ENCODE measurements around the gene TTC7B.

TTC7B gene

DNA sequence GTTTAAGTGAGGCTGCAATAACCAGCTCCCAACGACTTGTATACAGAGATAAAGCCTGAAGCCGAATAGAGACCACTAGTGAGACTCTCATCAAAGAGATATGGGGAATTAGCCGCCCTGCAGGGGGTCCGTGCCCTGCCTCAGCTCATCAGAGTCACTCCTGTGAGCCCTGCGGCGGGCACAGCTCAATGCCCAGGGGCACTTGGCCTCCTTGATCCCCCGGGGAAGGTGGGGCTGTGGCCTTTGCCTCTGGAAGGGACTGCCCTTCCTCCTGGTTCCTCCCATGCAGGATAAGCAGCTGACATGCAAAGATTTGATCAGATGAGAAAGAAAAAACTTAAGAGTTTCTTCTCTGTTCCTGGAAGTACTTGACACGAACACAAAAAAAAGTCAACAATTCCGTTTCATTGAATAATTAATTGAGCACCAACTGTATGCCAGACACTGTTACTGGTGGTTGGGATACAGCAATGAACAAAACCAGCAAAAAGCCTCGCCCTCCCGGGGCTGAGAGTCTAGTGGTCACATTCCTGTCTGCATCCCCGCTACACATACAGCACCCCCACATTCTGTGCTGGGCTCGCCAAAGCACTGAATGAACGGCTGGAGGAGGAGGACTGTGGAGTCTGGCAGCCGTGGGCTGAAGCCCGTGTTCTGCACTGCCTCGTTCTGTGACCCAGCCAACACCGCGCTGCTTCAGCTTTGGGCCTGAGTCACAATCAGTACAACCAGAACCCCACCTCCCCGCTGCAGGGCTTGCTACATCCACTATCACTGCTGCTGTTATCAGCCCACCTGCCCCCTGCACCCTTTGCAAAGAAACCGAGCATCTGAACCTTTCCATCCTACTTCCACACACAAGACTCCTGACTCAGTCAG lies 10.3 kb downstream of the TTC7B start:
- DNase-seq (ENCODE audit: low spot score): peak; percentile 70

DNA sequence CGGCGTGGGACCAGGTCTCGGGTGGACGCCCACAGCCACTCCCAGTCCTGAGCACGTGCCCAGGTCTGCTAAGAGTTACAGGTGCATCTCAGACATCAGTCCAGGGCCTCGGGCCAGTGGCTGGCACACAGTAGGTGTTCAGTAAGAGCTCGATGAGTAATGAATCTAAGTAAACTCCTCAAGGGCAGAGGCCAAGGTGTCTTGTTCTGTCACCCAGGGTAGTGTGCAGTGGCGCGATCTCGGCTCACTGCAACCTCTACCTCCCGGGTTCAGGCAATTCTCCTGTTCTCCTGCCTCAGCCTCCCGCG lies 11.2 kb downstream of the TTC7B start:
- no peak for DNase-seq (ENCODE audit: low spot score)

DNA sequence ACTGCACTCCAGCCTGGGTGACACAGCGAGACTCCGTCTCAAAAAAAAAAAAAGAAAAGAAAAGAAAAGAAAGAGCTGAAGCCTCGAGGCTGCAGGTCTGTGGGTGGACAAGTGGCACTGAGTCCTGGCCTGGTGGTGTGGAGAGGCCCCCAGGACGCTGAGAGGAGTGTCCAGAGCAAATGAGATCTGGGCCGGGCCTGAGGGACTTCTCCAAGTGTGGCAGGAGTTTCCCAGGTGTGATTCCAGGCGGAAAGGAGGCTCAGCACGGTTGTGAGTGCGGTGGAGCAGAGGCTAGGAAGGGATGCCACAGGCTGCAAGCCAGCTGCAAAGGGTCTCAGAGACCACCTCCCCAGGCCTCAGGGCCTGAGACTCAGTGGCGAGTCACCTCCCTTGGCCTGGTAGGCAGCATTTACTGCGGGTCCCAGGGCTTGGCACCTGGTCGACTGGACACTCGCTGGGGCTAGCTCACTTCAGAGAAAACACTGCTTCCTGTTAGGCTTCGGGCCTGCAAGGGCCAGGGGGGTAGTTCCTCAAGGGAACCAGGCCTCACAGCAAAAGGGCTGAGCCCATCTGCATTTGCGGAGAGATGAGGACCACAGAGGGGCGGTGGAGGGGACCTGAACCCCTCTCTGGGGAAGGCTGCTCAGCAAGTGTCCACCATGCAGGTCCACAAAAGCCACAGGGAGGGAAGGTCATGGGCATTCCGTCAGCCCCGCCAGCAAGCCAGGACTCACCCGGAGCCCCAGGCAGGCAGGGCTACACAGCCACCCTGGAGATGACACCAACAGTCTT lies 11.7 kb downstream of the TTC7B start:
- no peak for DNase-seq (ENCODE audit: low spot score)

DNA sequence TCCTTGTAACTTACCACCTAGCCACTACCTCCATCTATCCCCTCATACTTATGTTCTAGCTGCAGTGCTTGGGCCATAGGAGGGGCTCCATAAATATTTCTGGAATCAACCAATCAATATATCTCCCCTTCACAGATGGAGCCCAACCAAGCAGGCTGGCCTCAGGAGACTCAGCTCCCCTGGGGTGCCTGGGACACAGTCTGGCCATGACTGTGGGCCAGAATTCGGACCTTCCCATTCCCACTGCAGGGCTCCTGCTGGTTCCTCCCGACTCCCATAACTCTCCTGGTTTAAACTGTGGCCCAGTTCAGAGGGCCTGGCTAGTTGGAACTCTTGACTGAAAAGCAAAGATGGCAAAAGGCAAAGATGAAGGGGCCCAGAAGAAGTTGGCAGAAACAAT lies 13.0 kb downstream of the TTC7B start:
- no peak for DNase-seq (ENCODE audit: low spot score)

DNA sequence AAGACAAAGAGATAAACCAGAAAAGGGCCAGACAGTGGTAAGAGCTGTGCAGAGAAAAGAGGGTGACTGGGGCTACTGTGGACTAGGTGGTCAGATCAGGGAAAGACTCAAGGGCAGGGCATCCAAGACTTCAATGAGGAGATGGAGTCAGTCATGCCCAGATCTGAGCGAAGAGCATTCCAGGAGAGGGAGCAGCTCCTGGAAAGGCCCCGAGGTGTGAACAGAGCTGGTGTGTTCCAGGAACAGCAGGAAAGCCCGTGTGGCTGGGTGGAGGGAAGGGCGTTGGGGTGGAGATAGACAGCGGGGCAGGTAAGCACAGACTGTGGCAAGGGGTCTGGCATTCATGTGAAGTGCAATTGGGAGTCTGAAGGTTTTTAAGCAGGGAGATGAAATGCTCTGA lies 16.8 kb downstream of the TTC7B start:
- no peak for DNase-seq (ENCODE audit: low spot score)

DNA sequence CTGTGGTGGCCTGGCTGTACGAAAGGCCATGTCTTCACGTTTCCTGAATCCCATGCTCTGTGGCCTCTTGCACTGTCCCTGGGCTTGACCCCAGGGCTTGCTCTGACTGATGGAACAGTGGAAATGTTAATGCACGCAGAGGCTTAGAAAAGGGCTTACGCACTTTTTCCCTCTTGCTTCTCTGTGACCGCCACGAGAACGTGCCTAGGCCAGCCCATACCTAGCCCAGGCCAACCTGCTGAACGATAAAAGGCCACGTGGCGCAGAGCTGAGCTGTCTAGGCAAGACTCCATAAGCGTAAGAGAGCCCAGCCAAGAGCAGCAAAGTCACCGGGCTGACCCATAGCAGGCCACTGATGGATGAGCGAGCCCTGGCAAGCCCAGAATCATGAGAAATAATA lies 18.3 kb downstream of the TTC7B start:
- DNase-seq (ENCODE audit: low spot score): no peak

DNA sequence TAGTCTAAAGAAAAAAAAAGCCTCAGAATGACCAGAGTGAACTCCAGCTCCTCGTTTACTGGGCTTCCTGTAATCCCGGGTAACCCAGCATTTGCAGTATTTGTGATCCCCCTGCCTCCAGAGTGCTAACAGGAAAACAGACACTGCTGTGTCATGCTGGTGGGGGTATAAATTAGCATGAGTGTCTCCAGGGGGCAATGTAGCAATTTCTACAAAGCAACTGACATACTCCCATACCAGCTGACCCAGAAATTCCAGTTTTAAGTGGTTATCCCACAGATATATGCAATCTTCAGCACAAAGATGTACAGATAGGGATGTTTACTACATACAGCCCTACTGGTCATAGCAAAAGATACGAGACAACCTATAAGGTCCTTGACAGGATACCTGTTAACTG lies 18.8 kb downstream of the TTC7B start:
- DNase-seq (ENCODE audit: low spot score): no peak

DNA sequence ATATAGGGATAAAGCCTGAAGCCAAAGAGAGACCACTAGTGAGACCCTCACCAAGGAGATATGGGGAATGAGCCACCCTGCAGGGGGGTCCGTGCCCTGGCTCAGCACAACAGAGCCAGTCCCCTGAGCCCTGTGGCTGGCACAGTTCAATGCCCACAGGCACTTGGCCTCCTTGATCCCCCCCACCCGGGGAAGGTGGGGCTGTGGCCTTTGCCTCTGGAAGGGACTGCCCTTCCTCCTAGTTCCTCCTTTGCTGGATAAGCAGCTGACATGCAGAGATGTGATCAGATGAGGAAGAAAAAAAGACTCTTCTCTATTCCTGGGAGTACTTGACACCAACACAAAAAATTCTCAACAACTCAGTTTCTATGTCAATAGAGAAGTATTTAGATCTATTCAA lies 19.9 kb downstream of the TTC7B start:
- DNase-seq (ENCODE audit: low spot score): no peak

DNA sequence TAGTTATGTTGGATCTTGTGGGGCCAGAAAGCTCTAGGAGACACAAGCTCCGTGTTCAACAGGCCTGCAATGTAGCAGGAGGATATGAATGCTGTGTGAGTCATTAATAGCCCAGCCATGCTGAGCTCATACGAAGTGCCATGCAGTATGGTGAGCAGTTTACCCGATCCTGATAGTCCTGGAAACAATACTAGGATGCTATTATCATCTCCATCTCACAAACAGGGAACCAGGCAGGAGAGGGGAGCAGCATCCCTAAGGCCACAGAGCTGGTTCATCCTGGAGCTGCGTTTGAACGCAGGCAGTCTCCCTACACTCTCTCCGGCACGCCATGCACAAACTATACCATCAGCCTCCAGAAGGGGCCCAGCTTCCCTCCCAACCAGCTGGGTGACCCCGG lies 20.5 kb downstream of the TTC7B start:
- DNase-seq (ENCODE audit: low spot score): no peak

DNA sequence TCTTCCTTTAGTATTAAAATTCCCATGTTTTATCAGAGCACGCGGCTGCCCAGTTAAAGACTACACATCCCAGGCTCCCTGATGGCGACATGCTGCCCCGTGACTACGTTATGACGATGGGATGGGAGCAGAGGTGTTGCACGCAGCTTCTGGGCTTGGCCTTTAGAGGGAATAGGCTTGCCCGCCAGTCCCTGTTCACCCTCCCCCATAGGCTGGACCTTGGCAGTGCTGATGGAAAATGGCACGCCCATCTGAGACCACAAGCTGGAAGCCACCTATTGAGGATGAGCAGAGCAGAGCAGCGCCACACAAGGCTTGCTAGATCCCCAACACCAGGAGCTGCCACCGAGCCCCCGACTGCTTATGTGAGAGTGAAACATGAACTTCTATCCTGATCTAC lies 24.7 kb downstream of the TTC7B start:
- peak; percentile 61 for DNase-seq (ENCODE audit: low spot score)

DNA sequence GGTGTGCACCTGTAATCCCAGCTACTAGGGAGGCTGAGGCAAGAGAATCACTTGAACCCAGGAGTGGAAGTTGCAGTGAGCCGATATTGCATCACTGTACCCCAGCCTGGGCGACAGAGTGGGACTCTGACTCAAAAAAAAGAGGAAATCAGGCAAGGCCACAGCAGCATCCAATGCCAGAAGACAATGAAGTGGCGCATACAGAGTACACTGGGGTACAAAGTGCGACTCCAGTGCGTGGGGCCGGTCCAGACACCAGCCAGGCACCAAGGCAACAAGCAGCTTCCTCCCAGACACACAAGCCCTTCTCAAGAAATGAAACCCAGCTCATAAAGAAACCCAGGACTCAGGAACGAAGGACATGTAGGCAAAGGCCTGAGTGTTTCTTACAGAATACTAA lies 28.2 kb downstream of the TTC7B start:
- DNase-seq (ENCODE audit: low spot score): no peak

DNA sequence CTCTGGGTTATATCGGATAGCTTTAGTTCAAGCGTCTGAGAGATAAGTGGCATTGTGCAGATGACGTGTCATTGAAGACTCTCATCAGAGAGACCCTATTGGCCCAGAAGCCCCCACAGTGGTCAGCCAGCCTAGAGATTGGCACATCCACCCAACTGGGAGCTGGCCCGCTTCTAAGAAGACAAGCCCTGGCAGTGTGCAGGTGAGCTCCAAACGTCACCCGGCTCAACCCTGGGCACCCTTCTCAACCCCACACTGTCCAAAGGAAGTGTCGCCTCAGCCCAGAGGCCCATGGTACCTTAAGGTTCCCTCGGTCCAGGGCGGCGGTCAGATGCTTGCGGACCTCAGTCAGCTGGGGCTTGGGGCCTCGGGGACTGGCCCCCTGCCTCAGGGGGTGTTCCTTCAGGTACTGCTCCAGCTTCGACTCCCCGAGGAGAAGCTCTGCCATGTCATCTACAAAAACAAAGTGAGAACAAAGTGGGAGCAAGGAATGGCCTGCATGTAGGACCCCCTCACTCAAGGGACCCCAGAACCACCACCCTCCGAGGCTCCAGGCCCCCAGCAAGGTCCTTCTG lies 30.3 kb downstream of the TTC7B start:
- DNase-seq (ENCODE audit: low spot score): no peak

DNA sequence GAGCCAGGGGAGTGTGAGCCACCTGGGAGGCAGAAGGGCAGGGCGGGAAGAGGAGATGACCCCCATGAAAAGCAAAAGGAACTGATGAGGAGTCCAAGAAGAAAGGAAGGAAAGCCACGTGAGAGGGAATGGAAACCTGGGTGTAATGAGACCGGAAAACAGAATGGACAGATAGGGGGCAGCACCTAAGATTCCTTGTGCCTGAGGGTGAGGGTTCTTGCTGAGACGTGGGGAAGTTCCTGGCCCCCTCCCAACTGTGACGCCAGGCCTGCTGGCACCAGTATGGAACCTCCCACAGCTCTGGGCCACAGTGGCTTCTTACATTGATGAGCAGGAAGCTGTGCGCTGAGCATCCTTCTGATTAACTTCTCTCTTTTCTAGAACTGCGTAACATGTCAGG lies 30.8 kb downstream of the TTC7B start:
- peak; percentile 74 for DNase-seq (ENCODE audit: low spot score)

DNA sequence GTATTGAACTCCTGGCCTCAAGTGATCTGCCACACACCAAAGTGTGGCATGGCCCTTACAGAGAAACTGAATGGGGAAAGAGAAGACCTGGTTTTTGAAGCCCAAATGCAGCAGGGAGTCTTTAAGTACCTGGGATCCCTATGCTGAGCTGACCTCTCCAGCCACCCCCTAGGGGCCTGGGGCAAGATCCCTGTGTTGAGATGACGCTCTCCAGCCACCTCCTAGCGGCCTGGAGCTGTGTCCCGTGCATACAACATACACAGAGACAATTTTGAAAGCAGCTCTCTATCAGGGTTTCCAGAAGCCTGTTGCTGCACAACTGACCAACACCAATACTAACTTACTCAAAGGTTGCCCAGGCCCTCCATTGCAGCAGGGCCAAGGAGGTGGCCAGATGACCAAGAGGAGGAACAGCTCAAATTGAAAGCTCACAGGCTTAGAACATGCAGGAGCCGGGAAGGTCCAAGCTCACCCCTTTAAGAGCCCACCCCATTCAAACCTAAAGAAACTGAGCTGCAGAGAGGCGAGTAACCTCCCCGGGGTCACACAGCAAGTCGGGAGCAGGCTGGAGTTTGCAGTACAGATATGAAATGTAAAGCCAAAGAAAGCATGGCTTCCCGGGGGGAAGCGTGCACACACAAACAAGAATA lies 31.5 kb downstream of the TTC7B start:
- DNase-seq (ENCODE audit: low spot score): no peak

DNA sequence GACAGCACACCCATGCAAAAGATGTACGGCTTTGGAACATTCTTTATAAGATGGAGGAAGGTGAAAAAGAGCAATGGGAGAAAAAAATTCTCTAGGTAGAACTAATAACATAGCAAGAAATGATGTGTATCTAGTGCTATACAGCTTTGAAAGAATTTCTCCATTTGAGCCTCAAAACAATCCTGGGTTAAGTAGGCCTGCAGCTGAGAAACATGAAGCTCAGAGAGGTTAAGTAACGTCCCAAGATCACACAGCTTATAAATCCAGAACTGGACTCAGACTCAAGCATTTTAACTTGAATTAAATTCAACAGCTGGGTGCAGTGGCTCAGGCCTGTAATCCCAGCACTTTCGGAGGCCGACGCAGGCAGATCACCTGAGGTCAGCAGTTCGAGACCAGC lies 32.9 kb downstream of the TTC7B start:
- DNase-seq (ENCODE audit: low spot score): no peak

DNA sequence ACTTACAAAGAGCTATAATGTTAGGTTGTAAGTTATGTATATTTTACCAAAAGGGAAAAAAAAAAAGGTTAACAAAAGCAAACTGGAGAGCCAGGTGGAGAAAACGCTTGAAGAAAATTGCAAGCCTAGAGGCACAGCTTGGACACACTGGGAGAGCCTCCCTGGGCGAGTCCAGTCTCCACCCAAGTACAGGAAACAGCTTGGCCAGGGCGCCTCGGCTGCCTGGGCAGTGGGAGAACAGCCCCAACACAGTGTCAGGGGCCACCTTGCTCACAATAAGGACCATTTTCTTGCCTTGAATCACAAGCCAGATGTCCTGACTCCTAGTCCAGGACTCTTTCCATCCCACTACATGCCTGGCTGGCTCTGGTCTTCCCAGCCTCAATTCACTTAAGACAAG lies 33.3 kb downstream of the TTC7B start:
- no peak for DNase-seq (ENCODE audit: low spot score)

DNA sequence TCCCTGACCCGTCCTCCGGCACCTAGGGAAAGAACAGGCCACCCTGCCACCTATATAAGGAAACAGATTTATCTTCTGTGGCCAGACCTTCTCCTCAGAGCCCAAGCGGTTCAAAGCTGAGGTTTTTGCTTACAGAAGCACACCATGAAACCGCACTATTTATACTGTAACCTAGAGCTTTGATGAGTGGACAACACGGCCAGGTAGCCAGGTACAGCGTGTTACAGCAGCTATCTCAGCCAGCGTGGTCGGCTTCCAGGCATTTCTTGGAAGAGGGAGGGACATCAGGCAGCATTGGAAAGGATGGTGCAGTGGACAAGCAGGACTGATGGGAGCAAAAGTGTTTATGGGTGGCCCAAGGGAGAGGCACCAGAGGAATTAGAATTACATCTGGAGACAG lies 34.4 kb downstream of the TTC7B start:
- no peak for DNase-seq (ENCODE audit: low spot score)

DNA sequence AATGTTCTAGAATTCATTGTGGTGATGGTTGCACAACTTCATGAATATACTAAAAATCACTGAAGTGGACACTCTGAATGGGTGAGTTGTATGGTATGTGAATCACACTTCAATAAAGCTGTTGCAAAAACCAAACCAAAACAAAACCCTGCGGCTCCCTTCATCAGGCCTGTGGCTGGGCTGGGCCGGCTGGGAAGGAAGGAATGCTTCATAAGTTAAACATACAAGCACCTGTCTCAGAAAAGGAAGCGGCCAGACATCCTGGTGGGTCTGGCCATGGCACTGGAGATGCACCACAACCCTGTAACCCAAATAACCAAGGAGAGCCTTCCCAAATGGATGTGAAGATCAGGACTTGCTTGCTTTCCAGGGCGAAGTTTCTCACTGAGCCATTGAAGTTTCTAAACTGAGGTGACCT lies 34.9 kb downstream of the TTC7B start:
- no peak for DNase-seq (ENCODE audit: low spot score)

DNA sequence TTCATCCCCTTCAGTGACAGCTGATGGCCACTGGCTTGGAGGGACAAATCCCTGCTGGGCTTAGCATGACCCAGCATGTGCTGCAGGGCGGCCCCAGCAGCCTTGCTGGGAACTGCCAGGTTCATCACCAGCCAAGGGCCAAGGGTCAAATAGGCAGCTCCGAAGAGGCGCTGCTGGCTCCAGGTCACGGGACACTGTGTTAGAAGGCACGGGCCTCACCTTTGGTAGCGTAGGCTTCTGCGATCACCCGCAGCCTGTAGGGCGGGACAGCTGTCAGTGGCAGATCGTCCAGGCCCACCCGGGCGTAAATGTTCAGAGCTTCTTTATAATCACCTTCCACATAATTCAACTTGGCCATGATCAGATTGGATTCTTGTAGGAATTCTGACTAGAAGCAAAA lies 35.7 kb downstream of the TTC7B start:
- DNase-seq (ENCODE audit: low spot score): no peak

DNA sequence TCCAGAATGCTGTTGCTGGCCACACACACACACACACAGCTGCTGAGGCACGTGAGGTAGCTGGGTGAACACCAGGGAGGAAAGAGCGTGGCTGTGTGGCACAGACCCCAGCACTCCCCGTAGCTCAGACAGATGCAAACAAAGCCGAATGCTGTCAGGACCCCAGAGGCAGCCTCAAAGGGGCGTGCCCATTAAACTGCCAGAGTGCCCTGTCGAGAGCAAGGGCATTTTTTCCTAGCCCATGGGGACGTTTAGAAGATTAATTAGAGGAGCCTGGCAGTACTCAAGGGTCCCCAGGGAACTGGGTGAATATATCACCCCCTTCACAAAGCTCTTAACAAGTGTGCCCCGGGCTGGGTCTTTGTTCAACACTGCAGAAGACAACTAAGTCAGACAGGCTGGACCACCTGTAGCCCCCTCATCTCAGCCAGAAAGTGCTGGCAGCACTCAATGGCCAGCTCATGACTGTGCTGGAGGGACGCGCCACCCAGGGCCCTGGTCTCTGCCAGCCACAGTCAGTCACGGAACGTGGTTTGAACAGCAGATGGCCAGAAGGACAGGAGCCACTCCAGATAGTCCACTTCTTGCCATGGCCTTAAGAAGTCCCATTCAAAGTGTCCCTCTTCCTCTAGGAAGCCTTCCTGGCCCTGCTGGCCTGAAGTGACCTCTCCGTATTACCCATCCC lies 37.5 kb downstream of the TTC7B start:
- DNase-seq (ENCODE audit: low spot score): no peak

DNA sequence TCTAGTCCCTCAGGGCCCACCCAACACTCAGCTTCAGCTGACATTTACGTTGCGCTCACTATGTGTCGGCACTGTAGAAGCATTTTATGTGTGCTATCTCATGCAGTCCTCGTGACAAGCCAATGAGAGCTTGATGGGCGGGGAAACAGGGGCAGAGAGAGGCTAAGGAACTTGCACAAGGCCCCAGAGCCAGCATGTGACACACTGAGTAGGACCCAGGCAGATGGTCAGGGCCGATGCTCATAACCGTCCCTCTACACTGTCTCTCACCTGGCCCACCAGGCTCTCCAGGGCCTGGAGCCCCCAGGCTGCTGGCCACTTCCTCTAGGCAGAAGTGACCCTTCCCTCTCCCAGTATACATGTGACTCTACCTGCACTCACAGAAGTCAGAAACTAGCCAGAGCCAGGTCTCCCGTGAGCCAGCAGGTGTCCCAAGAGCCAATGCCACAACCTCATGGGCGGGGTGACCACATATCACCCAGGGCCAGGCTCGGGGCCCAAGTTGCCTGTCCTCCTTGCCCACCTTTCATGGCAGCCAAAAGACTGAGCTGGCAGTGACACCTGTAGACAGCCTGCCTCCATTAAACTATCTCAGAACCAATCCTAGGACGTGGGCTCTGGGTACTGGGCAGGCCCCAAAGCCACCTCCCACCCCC lies 38.3 kb downstream of the TTC7B start:
- DNase-seq (ENCODE audit: low spot score): no peak

DNA sequence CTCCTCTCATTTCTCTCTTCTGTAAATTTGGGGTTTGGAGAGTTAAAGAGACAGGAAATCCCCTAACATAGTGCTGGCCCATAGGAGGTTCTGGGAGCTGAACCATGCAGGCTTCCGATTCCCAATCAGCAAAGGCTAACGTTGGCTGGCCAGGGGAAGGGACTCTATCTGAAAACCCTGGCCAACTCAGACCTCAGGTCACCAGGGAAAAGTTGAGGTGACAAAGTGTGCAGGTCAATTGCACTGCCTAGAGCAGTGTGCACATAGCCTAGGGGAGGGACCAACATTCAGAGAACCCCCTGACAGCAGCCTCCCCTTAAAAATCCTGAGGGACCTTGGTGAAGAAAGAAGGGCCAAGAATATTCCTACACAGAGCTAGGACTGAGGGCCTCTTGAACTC lies 38.9 kb downstream of the TTC7B start:
- DNase-seq (ENCODE audit: low spot score): no peak
